HL-60/S4 treated with retinoic acid at 250 ng/mL for 4 days and 3 days (cell line): ENCODE measurements around the gene ITPR2.

ENCODE experiments used
- in situ Hi-C: fragments of 300-500 bp; cut with MboI; formaldehyde crosslinking; loops from 2 replicates; pipeline ENCODE4 v1.7.0; 2022; ENCODE audit warnings: low sequenced_read_pairs

Gene ITPR2

DNA sequence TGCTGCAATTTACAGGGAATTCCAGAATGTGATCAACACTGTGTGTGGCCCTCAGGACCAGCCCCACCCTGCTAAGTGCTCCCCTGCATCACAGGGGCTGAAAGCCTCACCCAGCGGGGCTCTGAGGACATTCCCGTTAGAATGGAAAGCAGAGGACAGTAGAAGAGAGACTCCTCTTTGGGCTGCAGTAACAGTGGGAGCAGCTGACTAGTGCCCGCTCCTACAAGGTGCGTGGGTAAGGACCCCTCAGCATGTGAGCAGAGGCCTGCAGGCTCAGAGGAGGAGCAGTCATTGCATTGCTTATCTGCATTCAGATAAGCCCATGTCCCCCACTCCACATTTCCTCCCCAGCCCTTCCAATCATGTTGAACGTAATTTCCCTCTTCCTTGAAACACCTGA is 120.1 kb downstream of the ITPR2 start:
- in situ Hi-C loops: no loop called here

DNA sequence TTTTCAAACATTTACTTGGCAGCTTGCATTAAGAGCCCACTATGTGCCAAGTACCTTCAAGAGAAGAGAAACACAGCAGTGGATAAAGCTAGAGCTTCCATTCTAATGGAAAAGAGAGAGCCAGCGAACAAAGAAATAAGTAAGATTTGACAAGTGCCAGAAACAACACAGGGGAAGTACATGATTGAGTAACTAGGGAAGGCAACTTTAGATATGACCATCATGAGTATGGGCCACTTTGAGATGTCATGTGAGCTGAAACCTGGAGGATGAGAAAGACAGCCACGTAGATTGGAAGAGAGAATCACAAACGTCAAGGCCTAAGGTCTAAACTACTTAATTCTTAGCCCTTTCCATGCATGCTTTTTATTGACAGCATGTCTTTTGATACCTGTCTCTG is 121.4 kb downstream of the ITPR2 start:
- in situ Hi-C loops: no loop called here

DNA sequence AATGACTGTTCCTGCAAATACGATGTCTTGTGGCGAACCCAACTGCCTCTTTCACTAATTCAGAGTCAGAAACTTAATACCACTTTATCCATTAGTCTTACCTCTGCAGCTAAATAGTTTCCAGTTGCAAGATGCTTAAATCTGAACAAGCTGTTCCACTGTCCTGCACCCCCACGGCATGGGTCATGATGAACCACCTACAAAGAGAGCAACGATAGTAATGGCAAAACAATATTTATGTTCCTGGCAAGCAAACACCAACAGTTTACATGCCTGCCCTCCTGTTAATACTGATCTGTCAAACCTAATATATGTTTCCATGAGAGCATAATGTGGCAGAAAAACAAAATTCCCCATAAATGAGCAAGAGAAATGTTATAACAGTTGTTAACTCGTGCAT is 121.9 kb downstream of the ITPR2 start:
- in situ Hi-C loops: no loop called here

DNA sequence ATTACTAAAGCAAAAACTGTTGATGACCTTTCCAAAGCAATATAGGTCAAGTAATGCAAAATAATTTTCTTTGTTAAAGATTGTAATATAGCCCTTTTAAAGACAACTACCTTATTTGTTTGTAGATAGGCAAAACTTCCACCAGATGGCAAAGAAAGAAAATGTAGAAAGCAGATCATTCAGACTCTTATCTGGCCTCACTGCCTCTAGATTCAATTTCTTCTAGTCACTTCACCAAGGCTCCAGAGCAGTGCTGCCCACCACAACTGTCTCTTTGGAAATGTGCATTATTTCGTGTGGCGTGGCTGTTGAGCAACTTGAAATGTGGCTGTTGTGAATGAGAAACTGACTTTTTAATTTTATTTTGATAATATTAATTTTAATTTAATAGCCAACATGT is 127.1 kb downstream of the ITPR2 start:
- in situ Hi-C loops: no loop called here

DNA sequence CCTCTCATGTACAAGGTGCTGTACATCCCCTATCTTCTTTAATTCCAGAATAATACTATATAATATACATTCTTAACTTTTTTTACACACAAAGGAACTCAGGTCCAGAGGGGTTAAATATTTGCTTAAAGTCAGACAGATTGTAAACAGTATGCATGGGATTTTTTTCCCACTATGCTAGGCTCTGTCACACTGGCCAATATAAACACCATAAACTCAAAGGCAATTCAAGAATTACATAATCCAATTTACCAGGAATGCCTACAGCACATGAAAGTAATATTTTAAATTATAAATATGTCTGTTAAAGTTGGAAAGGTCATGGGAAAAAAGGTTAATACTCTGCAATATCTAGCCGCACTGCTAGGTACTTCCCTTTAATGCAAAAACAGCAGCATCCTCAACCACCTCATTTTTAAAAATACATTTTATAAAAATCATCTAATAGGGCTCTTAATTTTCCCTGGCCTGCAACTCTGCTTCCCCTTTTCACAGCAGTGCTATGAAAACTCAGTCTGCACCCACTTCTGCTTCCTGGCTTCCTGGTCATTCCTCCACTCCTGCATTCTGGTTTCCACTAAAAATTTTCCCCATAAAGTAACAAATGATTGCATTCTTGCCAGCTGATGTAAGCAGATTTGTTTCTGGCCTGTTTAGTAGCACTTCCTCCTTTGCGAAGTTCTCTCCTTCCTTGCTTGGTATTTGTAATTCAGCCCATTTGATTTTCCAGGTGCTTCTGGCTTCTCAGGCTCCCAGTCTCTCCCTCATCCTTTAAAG is 128.1 kb downstream of the ITPR2 start:
- in situ Hi-C loops: no loop called here

DNA sequence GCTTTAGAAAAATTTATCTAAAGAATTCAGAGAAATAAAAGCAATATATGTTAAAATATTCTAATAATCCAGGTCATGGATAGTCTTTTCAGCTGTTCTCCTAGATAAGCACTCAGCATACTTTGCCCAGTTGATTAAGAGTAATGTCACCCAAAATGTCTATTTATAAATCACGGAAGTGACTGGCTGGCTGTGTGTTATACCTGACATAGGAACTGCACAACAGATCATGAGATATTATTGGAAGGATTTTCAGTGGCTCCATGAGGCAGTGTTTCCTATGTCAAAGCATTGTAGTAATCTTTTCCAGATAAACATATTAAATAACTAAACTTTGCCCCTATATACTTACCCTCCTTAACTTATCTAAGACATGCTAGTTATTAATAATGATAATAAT is 128.8 kb downstream of the ITPR2 start:
- in situ Hi-C loops: no loop called here

DNA sequence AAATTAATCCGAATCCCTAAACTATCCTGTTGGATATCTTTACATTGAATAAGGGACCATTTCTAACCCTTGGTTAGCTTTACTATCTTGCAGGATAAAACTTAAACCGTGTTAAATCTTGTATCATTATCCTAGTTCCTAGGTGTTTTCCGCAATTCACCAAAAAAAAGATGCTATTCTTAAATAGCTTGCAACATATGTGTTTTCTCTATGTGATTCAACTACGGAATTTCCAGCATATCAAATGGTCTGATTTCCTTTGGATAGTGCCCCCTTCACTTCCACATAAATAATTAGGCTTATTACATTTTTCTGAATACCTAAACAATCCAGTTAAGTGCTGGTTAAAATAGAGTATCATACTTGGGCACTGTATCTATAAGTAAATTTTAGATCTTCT is 130.3 kb downstream of the ITPR2 start:
- in situ Hi-C loops: no loop called here

DNA sequence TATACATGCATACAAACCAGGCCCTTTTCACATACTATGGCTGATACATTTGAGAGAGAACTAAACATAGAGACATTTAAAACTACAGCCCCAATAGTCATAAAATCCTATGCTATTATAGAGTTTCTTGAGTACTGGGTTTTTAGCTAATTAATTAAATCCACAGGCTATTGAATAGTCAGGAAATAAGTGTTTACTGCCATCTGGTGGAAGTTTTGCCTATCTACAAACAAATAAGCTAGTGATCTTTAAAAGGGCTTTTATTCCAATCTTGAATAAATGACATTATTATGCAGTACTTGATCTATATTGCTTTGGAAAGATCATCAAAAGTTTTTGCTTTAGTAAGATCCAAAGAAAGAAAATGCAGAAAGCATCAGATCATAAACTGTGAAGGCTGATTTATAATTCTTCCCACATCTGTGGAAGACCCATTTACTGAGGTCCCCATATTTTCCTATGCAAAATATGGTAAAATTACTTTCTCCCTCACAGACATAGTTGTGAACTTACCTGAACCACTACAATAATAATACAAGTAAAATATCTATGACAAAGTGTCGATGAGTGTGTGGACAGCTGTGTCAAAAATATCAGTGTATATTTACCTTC is 131.3 kb downstream of the ITPR2 start:
- in situ Hi-C loops: no loop called here

DNA sequence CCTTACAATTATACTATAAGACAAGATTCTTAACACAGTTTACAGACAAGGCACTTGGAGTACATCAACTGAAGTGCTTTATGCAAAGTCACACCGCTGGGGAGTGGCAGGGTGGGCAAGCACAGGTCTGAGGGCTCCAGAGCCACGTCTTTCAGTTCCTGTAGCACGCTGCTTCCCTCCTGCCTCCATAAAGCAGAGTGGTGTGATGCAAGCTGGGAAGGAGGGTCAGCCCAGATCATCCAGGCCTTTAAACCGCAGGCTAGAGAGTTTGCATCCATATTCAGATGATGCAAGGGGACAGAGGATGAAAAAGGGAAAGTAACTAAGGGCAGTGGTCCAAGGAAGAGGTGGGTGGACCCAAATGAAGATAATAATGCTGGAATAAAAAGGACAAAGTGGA is 132.6 kb downstream of the ITPR2 start:
- in situ Hi-C loops: no loop called here

DNA sequence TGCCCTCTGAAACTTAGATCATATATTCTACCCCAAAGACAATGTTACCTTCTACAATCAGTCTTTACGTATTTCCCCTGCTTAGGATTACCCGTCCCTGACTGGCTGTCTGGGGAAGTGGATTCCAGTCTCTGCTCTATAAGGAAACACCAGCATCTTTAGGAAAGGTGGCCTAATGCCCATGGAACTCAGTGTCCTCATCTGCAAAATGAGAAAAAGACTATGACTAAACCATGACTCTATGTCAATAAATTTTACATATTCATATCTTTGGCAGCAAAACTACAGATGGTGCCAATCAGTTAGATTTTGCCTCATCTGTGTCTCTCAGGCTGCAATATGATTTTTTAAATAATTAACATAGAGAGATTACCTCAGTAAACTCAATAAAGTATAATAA is 133.8 kb downstream of the ITPR2 start:
- in situ Hi-C loops: no loop called here

DNA sequence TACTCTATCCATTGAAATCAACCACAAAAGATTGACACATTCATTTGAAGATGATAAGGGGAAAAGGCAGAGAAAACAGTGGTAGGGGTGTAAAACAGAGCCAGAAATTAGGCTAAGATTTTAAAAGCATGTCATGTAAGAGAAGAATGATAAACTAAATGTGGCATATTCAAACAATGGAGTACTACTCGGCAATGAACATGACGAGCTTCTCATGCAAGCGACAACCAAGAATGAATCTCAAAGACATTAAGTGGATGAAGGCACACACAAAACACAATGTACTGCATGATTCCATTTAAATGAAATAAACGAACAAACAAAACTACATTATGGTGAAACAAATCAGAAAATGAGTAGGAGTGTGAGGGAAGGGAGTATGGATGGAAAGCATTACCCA is 134.8 kb downstream of the ITPR2 start:
- in situ Hi-C loops: no loop called here

DNA sequence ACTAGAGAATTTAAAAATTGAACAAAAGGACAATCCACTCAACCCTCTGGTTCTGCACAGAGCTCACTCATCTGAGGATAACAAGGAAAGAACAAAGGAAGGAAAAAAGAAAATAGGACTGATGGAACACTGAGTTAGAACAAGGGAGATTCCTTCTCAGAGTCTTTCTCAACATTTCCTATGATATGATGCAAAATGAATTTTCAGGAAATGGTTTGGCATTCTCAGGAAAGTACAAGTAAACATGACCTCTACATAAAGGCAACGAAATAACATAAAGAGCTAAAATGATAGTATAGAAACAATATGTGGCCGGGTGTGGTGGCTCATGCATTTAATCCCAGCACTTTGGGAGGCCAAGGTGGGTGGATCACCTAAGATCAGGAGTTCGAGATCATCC is 135.8 kb downstream of the ITPR2 start:
- in situ Hi-C loops: no loop called here

DNA sequence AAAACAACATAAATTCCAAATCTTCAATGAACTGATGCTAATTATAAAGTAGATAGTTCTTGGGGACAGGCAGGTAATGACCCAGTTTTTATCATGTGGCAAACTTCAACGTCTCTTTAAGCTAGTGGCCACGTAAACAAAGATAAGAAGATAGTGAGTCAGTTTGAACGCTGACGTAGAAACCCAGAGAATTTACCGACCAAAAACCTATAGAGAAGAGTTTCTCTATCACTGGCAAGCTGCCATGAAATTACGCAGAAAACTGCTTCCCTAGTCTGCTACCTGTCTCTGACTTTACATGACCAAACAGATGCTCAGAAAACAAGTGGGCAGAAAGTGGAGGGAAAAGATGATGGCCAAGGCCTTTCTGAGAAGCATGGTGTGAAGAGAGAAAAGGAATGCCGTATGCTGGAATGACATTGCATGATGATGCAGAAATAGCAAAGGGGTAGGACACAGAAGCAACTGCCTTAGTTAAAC is 136.3 kb downstream of the ITPR2 start:
- in situ Hi-C loops: no loop called here

DNA sequence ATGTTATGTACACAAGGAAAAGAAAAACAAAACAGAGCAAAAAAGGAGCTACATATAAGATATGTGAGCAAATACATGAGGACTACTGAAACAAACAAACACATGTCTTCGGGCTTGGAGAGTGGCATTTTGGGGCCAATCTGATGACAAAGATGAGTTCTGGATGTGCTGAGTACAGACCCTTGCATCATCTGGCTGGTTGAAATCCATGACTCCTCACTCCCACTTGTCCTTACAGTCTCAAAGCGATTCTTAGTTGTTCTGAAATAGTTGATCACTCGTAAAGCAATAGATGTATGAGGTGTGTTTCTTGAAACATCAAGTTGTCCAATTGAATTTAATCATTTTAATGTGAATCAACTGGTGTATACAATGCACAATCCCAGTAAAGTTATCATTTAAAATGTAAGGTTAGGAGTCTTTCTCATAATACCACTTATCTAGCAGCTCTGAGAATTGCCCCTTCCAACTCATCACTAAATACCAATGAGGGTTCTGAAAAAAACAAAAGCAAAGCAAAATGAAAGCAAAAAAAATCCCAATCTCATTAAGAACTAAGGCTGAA is 136.9 kb downstream of the ITPR2 start:
- in situ Hi-C loops: no loop called here

DNA sequence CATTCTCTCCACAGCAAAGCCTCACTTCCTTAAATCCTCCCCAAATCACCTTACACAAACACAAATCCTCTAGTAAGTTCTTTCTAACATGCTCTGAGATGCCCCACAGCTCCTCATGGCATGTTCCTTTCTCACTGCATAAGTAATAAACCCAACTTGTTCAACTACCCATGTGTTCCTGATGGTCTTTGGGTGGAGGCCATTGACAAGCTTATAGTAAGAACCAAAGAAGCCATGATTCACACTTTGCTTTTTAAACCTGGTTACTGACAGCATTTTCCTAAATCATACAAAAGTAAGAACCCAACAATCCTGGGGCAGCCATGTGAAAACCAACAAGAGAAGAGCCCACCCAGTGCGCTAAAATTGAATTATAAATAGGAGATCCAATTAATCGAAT is 138.6 kb downstream of the ITPR2 start:
- in situ Hi-C loops: no loop called here

DNA sequence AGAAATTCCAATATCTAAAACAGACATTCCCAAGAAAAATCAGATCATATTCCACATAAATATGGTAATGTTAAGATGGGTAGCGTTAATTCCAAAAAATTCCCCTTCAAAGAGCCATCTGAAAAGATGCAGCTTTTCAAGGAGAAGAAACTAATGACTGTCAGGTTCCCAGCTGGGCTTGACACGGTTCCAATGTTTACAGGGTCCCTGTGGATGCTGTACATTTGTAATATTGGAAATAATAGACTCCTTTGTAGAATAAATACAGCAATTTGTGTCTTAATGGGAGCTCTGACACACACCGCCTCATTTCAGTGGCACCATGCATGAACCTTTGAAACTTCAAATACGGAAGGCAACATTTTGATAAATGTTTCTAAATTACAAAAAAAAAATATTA is 140.6 kb downstream of the ITPR2 start:
- in situ Hi-C loops: no loop called here

DNA sequence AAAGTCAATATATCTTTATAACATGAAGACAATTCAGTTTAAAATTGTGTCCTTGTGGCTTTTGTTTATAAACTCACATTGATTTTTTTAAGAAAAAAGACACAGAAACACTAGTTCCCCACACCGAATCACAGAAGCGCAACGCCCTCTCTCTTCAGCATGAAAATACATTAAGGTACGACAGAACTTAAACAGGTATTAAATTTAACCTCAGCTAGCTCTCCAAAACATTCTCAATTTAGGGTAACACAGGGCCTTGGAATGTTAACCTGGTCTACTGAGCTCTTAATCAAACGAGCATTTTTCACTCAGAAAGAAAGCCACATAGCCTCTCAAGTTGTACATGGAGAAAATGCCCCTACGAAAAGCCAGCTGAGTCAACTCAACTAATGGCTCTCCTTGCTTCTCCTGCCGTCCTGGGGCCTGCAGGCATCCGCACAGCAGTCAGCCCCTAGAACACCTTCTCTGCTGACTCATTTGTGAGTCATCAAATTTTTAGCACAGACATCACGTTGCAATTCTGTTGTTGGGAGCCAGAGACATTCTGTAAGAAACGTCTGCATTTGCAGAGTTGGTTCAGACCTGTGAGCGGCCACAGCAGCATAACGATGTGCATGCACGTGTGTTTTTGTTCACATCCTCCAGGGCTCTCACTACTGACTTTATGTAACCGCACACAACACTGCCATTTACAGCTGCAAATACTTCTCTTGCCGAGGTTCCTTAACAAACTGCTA is 141.6 kb downstream of the ITPR2 start:
- in situ Hi-C loops: no loop called here

DNA sequence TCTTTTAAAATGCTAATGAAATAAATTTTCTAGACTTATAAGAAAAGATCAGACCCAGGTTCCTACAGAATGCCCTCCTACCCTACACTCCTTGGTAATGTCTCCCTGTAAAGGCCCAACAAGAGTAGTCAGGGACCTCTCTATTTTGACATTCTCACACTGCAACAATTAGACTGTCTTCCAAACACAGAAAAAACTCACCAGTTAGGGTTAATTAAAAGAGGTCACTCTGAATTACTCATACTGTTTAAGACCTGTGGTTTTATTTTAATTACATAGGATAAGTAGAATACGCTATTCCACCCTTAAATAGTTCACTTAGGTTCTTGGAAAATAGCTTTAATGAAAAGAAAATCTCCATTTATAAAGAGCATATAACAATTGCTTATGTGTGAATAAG is 142.4 kb downstream of the ITPR2 start:
- in situ Hi-C loops: no loop called here

DNA sequence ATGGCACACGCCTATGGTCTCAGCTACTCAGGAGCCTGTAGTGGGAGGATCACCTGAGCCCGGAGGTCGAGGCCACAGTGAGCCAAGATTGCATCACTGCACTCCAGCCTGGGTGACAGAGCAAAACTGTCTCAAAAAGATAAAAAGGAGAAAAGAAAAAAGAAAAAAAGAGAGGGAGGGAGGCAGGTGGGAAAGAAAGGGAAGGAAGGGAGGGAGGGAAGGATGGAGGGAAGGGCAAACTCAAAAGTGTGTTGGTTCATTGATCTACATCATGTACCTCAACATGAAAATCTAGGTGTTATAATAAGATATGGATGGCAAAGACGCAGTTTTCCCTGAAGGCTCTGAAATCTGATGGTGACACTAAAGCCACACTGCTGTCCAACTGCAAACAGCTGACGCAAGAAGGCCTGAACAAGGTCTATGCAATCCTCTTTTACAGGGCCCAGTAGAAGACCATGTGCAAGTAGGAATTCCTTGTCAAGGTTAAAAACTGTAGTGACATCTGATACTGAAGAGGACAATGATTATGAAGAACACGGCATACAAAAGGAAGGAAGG is 143.6 kb downstream of the ITPR2 start:
- in situ Hi-C loops: no loop called here

DNA sequence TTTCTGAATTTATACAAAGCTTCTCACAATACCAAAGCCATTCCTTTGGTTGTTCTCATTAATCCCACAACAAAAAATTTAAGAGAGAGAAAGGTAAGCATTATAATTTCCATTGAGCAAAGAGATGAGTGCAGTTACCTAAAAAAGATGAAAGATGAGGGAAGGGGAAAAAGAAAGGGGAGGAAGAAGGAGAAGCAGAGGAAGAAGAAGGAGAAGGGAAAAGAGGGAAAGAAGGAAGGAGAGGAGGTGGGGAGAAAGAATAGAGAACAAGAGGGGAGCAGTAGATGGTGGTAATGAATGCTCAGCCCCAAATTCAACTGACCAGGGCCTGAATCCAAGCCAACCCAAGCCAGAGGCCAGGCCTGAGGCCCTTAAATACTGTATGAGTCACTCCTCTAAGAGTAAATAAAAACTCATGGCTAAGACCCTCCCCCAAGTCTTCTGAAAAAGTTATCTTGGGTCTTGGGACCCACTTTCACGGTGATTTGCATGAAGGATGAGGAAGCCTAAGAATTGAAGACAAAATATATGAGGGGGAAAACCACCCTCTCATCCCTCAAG is 144.6 kb downstream of the ITPR2 start:
- in situ Hi-C loops: no loop called here

DNA sequence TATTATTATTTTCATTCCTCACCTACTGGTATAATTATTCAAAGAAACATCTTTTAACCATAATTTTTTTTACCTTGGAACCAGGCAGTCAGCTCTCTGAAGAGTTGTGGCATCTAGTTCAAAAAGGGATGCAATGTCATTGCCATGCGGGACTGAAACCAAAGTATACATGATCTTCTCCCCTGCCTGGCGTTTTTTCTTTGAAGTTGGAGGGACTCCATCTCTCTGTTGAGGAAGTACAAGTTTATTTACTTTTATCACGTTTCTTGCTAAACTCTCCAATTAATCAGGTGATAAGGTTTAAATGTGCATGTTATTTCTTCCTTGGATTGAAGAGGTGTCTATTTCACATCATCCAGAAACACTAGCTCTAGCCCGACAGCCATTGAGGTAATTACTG is 146.6 kb downstream of the ITPR2 start:
- in situ Hi-C loops: no loop called here
